Measurements from ENCODE around the gene GCM1.

GCM1 gene

DNA sequence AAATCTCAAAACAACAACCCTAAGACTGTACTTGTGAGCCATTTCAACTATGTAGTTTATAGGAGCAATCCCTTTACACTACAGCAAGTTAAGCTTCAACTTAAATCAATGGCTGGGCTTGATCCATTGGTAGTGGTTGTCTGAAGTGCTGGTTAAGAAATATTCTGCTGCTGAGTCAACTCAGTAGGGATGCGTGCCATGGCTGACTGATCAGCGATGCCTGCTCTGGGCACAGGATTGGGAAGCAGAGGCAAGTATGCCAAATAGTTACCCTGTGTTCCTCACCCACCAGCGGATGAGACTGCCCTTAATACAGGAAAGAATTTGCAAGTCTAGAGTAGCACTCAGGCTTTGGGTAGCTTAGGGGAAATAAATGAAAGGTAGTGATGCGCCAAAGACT, 41.5 kb downstream of the GCM1 start:
- no peak for DNase-seq (ENCODE audit: low read depth in 1 of 2, low spot score in 1 of 2)

GRCh38 chr6:53104916-53105315, 43.7 kb downstream of the GCM1 start:
- DNase-seq (ENCODE audit: low read depth in 1 of 2, low spot score in 1 of 2) = no peak

GRCh38 chr6:53103993-53104675, 44.5 kb downstream of the GCM1 start:
- no peak for DNase-seq (ENCODE audit: low read depth in 1 of 2, low spot score in 1 of 2)

GRCh38 chr6:53101006-53101405, 47.6 kb downstream of the GCM1 start:
- no peak for DNase-seq (ENCODE audit: low read depth in 1 of 2, low spot score in 1 of 2)

DNA sequence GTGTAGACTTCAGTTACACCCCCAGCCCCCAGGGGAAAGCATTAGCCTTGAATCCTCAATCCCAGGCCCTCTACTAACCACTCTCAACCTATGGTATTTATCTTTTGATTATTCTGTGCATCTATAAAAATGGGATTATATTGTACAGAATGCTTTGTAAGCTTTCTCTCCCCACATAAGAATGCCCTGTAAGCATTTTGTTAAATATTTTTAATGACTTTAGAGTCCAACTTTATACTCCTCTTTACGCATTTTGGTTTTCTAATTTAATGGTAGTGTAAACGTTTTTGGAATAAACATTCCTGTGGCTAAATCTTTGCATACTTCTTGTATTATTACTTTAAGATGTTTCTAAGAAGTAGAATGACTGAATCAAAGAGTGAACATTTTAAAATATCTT, 48.1 kb downstream of the GCM1 start:
- DNase-seq (ENCODE audit: low read depth in 1 of 2, low spot score in 1 of 2) = no peak

GRCh38 chr6:53095716-53096115, 52.9 kb downstream of the GCM1 start:
- DNase-seq (ENCODE audit: low read depth in 1 of 2, low spot score in 1 of 2) = no peak

DNA sequence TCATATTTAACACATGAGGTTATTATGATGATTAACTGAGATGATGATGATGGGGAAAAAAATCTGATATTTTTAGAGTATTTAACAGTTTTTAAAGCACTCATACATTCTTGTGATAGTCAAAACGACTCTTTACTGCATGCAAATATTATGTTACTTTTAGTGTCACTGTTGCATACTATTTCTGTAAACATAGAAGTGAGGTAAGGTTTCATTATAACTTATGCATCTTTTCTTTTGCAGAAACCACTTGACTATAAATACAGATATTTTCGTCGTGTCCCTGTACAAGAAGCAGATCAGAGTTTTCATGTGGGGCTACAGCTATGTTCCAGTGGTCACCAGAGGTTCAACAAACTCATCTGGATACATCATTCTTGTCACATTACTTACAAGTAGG, 53.4 kb downstream of the GCM1 start:
- no peak for DNase-seq (ENCODE audit: low read depth in 1 of 2, low spot score in 1 of 2)

- DNase-seq (ENCODE audit: low read depth in 1 of 2, low spot score in 1 of 2) = no peak
Measured at GRCh38 chr6:53090576-53090975, 58.1 kb downstream of the GCM1 start.

GRCh38 chr6:53089948-53090347, 58.7 kb downstream of the GCM1 start:
- DNase-seq (ENCODE audit: low read depth in 1 of 2, low spot score in 1 of 2) = no peak

GRCh38 chr6:53086302-53086701, 62.3 kb downstream of the GCM1 start:
- DNase-seq (ENCODE audit: low read depth in 1 of 2, low spot score in 1 of 2) = no peak

GRCh38 chr6:53080813-53081212, 67.8 kb downstream of the GCM1 start:
- DNase-seq (ENCODE audit: low read depth in 1 of 2, low spot score in 1 of 2) = no peak

Data from stimulated activated CD4-positive, alpha-beta T cell treated with anti-CD3 and anti-CD28 coated beads, Interleukin-15, amount 100 ng/mL, for 1 hour (primary cell).